Gastrocnemius medialis (tissue), 4 donors: ENCODE results near the gene USP21.

Experiments
- CTCF ChIP-seq, 5 experiments: fragments of 450-650 bp in 3 of 5; fragments of 200-600 bp in 2 of 5; sonication (generic) in 2 of 5; IDR thresholded peaks in 4 of 5; conservative IDR thresholded peaks in 1 of 5; 1 replicate in 4 of 5; 2 replicates in 1 of 5; pipeline ENCODE4 v1.5.1; 2016 to 2019; ENCODE audit warnings: antibody characterized with exemption in 5 of 5, mild to moderate bottlenecking in 3 of 5, moderate library complexity in 3 of 5
- POLR2A ChIP-seq, 2 donors: fragments of 450-650 bp; IDR thresholded peaks; one replicate each; pipeline ENCODE4 v1.6.1; 2017; ENCODE audit warnings: antibody characterized with exemption in 2 of 2, mild to moderate bottlenecking in 2 of 2, moderate library complexity in 2 of 2

DNA sequence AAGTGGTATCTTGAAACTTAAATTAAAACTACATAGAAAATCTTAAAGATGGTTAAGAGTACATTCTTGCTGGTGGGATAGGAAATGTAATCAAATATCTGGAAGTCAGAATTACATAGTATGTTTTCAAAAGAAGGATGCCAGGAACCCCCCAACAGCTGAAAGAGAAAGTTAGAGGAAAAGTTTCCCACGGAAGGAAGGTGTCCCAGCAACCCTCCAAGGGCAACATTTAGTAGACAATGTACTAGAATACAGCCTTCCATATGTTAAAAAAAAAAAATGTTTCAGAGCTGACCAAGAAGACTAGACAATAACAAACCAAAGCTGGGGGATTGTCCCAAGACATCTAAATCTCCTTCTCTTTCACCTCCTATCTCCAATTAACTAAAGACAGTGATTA lies 29.0 kb upstream of the USP21 start:
- TF ChIP-seq CTCF (IDR thresholded peaks at IDR 0.05 in 4 of 5, conservative IDR thresholded peaks at IDR 0.05 in 1 of 5) (no peak), POLR2A (IDR thresholded peaks at IDR 0.05) (no peak)
